Limb (tissue), 2 donors: Measurements from ENCODE around the gene TLE3.

Experiments used
- DNase-seq, 2 donors: peaks; one replicate each; pipeline ENCODE4 v3.0.0-alpha.2; 2016; ENCODE audit errors: extremely low spot score in 2 of 2

The TLE3 gene

GRCh38 chr15:70099167-70099966 is 1.6 kb upstream of the TLE3 start:
- DNase-seq = peak; percentile 97 to 100

- no peak for DNase-seq
These were observed 897 bp upstream of the TLE3 start for GRCh38 chr15:70098461-70099166.

GRCh38 chr15:70098153-70098460 is 390 bp upstream of the TLE3 start:
- no peak for DNase-seq

- DNase-seq = no peak
These were observed 725 bp downstream of the TLE3 start for GRCh38 chr15:70097063-70097320.

- peak; percentile 35 to 77 for DNase-seq
These were observed 1.3 kb downstream of the TLE3 start for GRCh38 chr15:70096215-70097062.

- peak in 1 of 2 donors; percentile 74 for DNase-seq
These were observed 2.1 kb downstream of the TLE3 start for GRCh38 chr15:70095408-70096214.

- DNase-seq = no peak
These were observed 2.9 kb downstream of the TLE3 start for GRCh38 chr15:70094690-70095311.

- DNase-seq = no peak
These were observed 4.0 kb downstream of the TLE3 start for GRCh38 chr15:70093481-70094319.

- DNase-seq = no peak
These were observed 4.6 kb downstream of the TLE3 start for GRCh38 chr15:70093070-70093469.

- DNase-seq = peak in 1 of 2 donors; percentile 58
These were observed 5.2 kb downstream of the TLE3 start for GRCh38 chr15:70092464-70093027.

GRCh38 chr15:70091726-70092463 is 5.8 kb downstream of the TLE3 start:
- DNase-seq = no peak

- no peak for DNase-seq
These were observed 7.1 kb downstream of the TLE3 start for GRCh38 chr15:70090436-70091296.

- DNase-seq = no peak
These were observed 8.1 kb downstream of the TLE3 start for GRCh38 chr15:70089692-70089971.

- peak; percentile 28 to 60 for DNase-seq
These were observed 8.6 kb downstream of the TLE3 start for GRCh38 chr15:70088887-70089691.

- DNase-seq = no peak
These were observed 9.3 kb downstream of the TLE3 start for GRCh38 chr15:70088455-70088854.

- DNase-seq = no peak
These were observed 9.9 kb downstream of the TLE3 start for GRCh38 chr15:70087708-70088352.

GRCh38 chr15:70086636-70087035 is 11.1 kb downstream of the TLE3 start:
- no peak for DNase-seq
